Measurements from ENCODE around the gene OR52N1.

Gene OR52N1

DNA sequence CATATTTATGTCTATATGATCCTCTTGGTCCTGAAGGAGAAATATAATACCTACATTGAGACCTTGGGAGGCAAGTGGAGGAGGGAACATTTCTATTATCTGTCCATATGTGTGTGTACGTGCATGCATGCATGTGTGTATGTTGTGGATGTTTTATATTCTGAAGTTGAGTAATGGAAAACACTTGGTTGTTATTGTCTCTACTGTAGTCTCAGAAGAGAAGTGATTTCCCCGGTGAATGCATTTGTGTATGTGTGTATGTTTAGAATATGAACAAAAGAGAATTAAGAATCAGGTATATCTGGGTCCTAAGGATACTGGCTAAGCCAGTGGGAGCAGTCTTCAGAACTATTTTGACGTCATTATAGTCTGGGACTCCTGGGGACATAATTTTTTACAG lies at the start of gene OR52N1:
OR52N1 (minus strand) TSS at position 101 of the 400 bp plus-strand sequence. CDS start 2,449 bp downstream, outside the sequence.
- no peak for DNase-seq

DNA sequence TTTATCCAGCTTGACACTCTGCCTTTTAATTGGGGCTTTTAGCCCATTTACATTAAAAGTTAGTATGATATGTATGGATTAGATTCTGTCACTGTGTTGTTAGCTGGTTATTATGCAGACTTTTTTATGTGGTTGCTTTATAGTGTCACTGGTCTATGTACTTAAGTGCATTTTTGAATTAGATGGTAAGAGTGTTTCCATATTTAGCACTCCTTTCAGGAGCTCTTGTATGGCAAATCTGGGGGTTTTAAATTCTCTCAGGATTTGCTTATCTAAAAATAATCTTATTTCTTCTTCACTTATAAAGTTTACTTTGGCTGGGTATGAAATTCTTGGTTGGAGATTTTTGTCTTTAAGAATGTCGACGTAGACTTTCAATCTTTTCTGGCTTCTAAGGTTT lies 46.6 kb upstream of the OR52N1 start:
- DNase-seq = no peak

DNA sequence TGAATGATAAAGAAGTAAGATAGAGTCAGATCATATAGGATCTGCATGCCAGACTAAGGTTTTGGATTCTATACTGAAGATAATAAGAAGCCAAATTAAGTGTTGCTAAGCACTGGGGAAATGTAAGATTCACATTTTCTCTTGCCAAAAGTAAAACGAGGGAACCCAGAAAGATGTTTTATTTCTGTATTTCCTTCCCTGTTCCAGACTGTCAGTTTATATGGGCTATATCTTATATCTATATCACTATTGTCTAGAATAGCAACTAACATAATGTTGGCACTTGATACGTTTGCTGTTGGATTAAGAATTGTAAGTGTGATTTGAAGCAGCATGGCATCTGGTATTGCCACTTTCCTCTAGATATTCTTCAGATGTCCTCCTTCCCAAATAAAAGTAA lies 42.4 kb upstream of the OR52N1 start:
- DNase-seq = no peak

DNA sequence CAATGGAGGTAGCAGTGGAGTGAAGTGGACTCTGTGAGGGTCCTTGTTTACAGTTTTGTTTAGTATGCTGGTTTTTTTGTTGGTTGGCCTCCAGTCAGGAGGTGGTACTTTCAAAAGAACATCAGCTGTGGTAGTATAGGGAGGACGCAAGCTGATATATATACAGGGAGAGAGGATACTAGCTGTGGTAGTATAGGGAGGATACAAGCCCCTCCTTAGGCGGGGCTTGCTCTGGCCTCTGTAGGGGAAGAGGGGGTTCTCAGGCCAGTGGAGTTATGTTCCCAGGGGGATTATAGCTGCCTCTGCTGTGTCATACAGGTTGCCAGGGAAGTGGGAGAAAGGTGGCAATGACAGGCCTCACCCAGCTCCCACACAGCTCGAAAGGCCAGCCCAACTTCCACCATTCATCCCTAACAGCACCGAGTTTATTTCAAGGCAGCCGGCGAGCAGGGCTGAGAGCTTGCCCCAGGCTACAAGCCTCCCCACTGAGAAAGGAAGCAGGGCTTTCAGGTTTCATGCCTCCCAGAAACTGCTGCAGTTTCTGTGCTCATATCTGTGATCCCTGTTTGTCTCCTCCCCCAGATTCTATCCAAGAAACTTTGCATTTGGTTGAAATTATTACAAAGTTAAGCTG lies 40.2 kb upstream of the OR52N1 start:
- no peak for DNase-seq

DNA sequence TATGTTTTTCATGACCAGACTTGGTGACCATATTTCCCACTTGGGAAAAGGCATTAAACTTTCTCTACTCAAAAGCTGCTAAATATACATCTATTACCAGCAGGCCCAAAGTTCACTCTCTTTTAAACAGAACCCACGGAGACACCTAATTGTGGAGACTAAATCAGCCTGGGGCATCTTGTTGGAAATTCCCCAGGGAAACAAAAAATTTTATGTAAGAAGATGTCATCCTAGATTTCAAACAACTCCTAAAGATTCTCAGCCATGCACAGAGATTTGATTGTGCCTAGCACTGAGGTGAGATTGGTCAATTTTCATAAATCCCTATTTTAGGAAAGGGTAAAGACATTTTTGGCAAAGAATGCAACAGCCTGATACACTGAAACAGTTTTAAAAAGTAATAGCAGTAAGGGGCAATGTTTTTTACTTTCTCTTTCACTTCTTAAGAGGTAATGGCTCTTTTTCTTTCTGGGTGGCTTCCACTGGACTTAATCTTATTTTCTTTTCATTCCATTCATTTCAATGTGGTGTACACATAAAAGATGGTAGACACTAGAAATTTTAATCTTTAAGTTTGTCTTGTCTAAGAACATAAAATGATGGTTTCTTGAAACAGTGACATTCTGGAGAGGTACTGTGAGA lies 27.3 kb upstream of the OR52N1 start:
- no peak for DNase-seq

DNA sequence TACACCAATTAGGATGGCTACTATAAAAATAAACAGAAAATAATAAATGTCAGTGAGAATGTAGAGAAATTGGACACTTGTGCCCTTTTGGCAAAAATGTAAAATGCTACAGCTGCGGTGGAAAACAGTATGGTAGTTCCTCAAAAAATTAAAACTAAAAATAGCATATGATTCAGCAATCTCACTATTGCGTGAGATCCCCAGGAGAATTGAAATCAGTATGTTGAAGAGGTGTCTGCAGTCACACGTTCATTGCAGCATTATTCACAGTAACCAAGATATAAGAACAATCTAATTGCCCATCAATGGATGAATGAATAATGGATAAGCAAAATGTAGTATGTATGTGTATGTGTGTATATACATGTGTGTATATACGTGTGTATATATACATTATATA lies 24.5 kb upstream of the OR52N1 start:
- no peak for DNase-seq

DNA sequence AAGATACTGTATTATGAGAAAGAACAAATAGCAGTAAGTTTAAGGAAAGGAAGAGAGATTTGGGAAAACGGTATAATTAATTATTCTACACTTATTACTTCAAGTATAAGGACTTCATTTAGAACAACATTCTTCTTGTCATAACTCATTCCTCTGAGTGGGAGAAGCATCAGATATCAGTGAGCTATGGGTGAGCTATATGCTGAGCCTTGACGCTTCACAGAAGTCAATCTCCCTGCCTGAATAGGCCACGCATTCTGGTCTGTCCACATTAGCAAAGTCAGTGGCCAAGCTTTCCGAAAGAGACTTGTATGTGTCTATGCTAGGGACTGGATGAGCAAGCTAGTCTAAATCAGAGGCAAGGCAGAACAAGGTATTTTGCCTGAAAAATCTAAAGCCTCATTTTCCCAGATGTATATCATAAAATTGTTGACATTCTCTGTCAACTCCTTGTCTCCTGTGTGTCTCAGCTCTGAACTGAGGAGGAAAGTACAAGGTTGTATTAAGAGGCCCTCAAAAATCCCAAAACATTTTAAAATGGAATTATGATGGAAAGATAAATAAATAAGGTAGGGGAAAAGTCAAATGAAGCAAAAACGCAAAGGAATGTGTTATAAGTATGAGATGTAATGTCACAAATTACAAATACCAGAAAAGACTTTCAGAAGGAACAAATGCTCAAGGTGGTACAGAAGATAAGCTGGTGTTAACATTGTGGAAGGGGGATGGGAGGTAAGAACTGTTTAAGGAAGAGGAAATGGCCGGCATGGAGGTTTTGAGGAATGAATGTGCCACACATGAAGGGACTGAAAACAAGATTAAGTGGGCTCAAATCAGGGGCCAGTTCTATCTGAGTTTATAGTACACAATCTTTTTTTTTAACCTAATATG lies 19.1 kb upstream of the OR52N1 start:
- DNase-seq = no peak

DNA sequence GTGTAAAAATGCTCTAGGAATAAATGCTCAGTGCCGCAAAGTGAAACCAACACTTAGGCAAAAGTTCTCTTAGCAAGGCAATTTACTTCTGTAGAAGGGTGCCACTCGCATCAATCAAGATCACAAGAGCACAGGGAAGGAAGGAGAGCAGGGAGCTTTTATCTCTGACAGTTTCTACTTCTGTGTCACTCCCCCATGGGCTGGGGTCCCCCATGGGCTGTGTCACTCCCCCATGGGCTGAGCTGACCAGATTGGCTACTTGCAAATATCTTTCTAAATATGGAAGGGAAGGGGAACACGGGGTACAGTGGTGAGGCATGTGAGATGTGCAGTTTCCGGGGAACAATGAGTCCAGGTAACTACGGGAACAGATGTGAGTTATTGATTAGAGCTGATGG lies 18.1 kb upstream of the OR52N1 start:
- no peak for DNase-seq

DNA sequence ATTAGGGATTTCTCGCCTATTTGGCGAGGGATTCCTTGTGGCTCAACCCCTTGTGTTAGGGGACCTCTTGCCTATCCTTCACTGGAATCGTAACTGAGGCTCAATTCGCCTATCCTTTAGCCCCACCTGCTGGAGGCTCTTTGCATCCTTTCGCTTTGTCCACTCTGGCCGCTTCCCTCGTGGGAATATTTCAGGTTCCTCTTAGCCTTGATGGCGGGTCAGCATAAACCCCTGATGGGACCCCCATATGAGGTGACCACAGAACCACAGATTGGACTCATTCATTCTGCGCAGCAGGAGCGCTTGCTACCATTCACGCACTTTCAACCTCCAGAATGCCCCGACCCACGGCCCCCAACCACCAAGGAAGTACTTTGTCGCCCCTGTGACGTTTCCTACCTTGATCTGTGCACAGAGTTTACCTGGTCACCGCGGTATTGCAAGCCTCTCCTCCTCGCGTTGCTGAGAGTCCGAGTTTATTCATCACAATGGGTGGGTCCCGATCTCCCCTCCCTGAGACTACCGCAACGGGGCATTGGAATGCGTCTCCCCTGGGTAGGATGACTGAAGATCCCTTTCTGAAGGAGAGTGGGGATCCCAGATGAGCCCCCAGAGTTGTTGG lies 17.5 kb upstream of the OR52N1 start, which contains the start of gene OR52N2:
OR52N2 (plus strand) TSS at position 425 of the 622 bp plus-strand sequence. CDS start 11,412 bp downstream, outside the sequence.
- DNase-seq = peak; percentile 78

DNA sequence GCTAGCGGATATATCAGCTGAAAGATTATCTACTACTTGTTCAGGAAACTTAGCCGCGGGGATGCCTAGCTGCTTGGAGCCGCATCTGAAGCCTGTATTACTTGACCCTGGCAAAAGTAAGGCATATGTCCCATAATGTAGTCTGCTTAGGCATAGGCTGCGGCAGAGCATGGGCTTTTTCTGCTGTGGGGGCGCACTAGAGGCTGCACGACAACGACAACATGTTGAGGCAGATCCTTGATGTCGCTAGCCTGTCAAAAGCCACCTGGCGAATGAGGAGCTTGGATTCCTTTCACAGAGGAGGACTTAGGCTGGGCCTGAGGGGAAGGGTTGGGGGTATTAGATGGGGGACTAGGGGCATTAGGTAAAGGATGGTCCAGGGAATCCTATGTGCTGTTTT lies 16.5 kb upstream of the OR52N1 start:
- no peak for DNase-seq

DNA sequence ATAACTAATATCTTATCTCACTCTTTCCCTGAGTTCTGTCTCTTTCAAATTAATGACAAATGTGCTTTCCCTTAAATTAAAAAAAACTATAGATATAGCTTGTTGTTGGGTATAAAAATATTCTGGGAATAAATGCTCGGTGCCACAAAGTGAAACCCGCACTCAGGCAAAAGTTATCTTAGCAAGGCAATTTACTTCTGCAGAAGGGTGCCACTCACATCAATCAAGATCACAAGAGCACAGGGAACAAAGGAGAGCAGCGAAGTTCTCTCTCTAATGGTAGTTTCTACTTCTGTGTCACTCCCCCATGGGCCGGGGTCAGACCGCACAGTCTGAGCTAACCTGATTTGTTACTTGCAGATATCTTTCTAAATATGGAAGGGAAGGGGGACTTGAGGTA lies 12.9 kb upstream of the OR52N1 start:
- DNase-seq = no peak

DNA sequence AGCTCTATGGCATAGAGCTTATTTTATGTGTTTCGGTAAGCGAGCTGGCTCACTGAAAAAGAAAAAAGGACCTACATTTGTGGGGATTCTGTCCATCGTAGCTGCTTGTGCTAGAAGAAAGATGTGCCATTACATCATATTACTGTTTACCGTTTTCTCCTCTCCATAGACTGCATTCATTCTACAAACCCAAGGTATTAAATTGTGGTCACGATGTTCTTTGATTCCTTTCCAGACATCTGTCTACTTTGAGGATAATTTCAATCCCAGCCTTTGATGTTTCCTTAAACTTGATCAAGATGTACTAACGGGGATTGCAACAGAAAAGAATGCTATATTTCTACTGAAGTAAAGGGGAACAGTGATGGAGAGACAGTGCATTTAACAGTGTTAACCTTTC lies 5.5 kb upstream of the OR52N1 start:
- no peak for DNase-seq

DNA sequence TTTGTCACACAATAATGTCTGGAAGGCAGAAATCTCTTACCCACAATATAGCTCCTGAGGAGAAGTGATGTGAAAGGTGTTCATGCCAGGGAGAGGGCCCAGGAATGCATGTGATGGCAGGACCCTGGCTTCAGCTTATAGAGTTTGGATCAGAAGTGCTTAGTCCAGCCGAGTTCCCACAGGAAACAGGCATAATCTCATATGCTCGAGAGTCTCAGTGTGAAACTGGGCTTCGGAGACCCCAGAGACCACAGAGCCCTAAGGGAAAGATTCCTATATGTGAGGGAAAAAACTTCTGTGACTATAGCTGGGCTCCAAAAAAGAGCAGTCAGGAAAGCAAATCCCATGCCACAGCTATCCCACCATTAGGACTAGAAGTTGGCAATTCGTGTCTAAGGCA lies 7.8 kb downstream of the OR52N1 start, which contains the start of gene OR52N5:
OR52N5 (minus strand) TSS at position 101 of the 400 bp plus-strand sequence. CDS start 4,721 bp downstream, outside the sequence.
- no peak for DNase-seq

DNA sequence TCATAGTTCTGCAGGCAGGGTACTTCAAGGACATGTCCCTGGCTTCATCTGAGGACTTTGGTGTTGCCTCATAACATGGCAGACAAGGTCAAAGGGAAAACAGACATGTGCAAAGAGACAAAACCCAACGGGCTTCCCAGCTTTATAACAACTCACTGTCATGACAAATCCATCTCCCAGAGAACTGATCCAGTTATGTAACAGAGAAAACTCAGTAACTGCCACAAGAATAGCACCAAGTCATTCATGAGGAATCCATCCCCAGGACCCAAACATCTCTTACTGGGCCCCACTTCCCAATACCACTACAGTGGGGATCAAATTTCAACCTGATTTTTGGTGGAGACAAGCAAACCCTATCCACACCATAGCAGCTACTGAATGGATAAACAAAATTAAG lies 24.0 kb downstream of the OR52N1 start:
- no peak for DNase-seq

DNA sequence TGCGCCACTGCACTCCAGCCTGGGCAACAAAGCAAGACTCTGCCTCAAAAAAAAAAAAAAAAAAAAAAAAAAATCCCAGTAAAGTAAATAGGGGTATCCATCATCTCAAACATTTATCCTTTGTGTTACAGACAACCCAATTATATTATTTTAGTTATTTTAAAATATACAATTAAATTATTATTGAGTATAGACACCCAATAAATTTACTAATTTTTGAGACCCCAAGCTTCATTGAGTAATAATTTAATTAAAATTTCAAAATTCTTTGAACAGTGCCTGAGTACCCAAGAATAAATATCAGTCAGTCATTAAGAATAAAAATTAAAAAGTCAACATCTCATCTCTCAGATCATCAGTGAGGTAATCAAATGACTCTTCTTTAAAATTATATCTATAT lies 37.1 kb downstream of the OR52N1 start, which contains the start of gene OR52N4:
OR52N4 (plus strand) TSS at position 301 of the 400 bp plus-strand sequence. CDS start 498 bp downstream, outside the sequence.
- no peak for DNase-seq

DNA sequence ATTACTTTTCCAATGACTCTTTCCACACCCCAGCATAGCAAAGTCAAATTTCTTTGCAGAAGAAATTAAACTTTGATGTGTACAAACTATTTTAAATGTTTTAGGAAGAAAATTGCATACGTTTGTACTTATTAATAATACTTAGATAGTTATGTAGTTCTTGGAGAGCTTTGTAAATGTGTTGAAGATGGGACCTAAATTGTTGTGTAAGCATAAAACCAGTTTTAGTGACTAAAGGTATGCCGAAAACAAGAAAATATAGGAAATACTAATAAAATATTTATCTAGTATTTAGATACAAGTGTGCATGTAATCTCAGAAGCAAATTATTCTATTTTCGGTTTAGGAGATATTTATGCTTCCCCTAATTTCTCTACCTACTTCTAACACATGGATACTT lies 41.2 kb downstream of the OR52N1 start:
- no peak for DNase-seq

DNA sequence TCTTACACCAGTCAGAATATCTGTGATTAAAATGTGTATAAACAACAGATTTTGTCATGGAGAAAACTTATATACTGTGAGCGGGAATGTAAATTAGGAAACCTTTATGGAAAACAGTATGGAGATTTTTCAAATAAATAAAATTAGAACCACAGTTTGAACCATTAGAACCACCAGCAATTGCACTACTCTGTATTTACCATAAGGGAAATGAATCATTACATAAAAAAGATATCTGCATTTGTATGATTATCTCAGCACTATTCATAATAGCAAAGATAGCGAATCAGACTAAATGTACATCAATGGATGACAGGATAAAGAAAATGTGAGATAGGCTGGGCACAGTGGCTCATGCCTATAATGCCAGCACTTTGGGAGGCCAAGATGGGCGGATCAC lies 44.5 kb downstream of the OR52N1 start:
- no peak for DNase-seq

DNA sequence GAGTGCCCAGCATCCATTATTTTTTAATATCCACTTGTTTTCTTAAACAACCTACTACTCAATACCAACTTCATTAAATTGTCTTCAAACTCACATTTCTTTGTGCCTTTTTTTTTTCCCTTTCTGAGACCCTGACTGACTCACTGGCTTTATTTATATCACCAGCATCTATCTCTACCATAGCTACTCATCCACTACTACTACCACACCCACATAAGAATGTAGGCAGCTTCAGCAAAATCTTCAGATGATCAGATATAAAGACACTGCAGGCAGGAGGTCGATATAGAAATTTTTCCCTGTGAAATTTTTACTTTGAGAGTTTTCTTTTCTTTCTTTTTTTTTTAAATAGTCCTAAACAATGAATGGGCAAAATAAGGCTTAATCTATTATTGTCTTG lies 52.6 kb downstream of the OR52N1 start:
- no peak for DNase-seq

DNA sequence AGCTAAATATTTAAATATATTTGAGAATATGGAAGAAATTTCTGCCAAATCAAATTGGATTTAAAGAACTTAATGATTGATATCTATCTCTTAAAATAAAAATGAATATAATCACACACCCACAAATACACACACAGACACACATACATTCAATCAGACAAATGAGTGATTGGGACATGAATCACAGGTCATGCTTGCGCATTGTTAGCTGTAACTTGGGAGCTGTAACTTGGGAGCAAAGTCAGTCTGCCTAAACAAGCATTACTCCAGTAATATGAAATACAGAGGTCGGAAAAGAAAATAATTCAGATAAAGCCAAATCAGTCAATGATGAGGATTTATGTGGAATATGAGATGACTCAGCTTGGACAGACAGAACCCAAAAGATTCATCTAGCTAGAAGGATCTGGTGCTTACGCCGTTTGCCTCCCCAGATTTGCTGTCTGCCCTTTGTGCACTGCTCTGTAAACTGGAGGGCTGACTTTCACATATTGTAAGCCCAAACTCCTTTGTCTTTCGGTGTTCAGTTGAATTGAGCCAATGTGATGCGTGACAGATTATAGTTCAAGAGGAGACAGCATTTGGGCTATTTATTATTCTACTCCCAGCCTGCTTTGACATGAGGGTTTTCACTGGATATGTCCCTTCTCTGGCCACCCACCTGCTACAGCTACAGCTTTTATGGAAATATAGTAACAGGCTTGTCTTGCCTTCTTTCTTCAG lies 53.2 kb downstream of the OR52N1 start:
- no peak for DNase-seq

DNA sequence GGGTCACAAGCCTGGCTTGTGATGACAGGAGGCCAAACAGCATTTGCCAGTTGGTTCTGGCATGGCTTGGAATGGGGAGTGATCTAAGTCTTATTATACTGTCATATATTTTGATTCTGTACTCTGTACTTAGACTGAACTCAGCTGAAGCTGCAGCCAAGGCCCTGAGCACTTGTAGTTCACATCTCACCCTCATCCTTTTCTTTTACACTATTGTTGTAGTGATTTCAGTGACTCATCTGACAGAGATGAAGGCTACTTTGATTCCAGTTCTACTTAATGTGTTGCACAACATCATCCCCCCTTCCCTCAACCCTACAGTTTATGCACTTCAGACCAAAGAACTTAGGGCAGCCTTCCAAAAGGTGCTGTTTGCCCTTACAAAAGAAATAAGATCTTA lies 54.0 kb downstream of the OR52N1 start:
- no peak for DNase-seq
